GM18520 (cell line): Measurements from ENCODE around the gene CCDC7.
"Not testable (repeated sequence)": the region's sequence is repeated elsewhere in the genome, so short reads cannot be mapped to it uniquely, and the experiment has no call there.

Source experiments
- ATAC-seq: cut with Tn5 transposase; IDR thresholded peaks from one replicate; pipeline ENCODE4 v1.9.1; 2021; ENCODE audit not compliant: unreplicated experiment

Gene CCDC7

DNA sequence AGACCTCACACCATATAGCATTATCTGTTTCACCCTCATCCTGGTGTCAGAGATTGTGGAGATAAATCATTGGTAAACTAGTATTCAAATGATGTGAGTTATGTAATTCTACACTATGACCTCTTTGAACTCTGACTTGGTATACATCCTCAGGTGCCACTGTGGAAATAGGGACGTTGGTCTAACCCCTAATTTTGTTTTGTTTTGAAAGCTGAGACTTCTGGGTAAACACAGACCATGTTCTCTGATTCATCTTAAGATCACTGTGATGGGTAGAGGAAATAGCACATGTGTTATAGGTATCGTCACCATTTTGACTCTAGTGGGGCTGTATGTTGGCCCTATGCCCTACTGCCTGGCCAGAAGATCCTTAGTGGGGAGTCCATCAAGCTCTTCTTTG lies 241.6 kb downstream of the CCDC7 start:
- ATAC-seq, result no peak

DNA sequence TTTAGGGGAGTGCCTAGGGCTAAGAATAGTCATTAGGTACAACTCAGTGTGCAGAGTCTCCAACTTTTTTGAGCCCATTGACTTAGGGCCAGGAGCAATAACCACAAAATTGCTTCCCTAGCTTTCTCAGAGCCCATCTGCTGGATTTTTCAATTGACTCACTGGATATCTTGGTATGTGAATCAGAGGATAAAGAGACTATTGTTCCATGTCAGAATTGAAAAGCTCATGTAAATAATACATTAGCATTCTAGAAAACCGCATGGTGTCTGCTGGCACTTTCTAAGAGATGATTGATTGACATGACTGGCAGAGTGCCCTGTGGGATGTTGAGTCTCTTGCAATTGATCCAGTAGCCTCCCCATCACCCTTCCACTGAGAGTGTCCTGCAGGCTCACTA lies 246.2 kb downstream of the CCDC7 start:
- ATAC-seq, result no peak

DNA sequence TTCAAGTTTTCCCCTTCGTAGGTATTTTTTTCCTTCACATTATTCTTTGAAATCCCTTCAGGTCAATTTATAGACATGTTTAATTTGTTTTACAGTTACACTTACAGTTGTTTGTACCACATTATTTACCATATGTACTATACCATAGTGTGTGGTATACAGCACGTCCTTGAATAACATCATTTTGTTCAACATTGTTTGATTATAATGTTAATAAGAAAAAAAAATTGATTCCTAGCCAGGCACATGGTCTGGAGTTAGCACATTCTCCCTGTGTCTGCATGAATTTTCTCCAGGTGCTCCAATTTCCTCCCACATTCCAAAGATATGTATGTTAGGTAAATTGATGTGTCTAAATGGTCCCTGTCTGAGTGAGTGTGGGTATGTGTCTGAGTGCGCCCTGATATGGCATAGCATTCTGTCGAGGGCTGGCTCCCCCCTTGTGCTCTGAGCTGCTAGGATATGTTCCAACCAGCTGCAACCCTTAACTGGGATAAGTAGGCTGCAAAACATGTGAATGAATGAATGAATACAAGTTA lies 247.6 kb downstream of the CCDC7 start:
- ATAC-seq, result no peak

DNA sequence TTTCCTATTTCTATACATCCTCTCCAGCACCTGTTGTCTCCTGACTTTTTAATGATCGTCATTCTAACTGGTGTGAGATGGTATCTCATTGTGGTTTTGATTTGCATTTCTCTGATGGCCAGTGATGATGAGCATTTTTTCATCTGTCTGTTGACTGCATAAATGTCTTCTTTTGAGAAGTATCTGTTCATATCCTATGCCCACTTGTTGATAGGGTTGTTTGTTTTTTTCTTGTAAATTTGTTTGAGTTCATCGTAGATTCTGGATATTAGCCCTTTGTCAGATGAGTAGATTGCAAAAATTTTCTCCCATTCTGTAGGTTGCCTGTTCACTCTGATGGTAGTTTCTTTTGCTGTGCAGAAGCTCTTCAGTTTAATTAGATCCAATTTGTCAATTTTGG lies 253.7 kb downstream of the CCDC7 start:
- ATAC-seq, result not testable (repeated sequence)

DNA sequence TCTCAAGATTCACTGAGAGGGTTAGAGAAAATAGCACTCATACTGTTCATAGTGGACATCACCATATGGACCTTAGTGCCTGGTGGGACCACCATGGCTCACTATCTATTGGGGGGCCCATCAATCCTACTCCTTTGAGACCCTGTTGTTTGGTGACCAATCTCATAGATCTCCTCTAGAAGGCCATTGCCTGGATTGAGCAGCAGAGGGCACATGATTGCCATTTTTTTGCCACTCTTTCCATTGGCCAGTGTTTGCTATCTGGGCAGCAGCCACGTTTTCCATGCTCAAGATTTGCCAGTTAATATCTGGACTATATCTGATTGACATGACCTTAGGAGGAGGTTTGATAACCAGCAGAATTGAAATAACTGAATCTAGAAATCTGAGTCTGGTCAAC lies 267.6 kb downstream of the CCDC7 start:
- no peak for ATAC-seq

DNA sequence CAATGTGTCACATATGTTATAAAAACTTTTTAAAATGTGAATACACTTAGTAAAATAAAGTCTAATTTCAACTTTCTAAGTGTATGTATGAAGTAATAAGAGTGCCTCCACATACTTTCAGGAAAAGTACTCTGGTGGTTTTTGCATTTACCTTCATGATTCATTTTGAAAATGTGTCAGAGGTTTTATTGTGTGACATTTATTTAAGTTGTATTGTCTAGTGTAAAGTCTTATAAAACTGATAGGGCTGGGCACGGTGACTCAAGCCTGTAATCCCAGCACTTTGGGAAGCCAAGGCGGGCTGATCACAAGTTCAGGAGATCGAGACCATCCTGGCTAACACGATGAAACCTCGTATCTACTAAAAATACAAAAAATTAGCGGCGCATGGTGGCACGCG lies 285.6 kb downstream of the CCDC7 start:
- no peak for ATAC-seq

DNA sequence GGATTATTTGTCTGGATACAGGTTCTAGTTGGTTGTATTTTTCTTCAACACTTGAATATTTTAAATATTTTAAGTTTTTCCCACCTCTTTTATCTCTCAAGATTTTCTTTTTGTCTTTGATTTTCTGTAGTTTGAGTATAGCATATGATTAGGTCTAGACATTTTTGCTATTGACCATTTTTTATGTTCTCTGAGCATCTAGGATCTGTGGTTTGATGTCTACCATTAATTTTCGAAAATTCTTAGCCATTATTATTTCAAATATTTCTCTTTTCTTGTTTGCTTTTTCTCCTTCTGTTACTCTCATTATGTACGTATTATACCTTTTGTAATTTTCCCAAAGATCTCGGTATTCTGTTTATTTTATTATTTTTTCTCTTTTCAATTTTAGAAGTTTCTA lies 293.0 kb downstream of the CCDC7 start:
- ATAC-seq, result no peak

DNA sequence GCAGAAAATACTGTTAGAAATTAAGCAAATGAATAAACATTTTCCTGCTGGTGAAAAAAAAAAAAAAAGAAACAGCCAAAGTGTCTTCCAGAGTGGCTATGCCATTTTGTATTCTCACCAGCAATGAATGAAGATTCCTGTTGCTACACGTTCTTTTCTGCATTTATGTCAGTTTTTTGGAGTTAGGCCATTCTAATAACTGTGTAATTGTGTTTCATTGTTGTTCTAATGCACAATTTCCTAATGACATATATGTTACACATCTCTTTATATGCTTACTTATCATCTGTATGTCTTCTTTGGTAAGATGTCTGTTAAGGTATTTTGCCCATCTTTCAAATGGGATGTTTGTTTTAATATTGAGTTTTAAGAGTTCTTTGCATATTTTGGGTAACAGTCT lies 298.4 kb downstream of the CCDC7 start:
- no peak for ATAC-seq

DNA sequence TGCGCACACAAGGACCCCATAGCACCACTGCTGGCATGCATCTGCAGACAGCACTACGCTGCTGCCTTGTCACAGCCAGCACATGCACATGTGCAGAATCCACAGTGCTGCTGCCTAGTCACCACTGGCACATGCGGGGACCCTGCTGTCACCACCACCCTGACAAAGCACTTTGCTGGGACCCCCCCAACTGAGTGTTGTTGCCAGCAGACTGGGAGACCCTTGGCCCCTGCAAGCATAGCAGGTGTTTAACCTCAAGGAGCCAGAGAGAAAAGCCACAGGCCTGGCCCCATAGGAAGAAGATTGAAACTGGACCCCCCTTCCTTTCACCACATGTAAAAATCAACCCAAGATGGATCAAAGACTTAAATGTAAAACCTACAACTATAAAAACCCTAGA lies 300.9 kb downstream of the CCDC7 start:
- ATAC-seq, result no peak

DNA sequence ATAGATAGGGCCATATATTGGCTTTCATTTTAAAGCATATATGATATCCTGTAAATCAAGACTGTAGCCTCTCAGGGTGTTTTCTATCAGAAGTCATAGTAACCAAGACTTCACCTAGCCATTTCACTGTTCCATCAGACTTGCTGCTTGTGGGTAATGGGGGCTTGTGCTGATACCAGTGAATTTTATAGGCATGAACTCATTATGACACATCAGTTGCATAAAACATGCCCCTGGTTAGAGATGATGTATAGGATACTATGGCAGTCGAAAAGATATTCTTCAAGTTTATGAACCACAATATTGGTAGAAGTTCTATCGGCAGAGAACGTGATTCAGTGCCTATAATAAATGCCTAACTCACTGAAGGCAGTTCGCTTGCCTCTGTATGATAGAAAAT lies 305.6 kb downstream of the CCDC7 start:
- ATAC-seq, result no peak

- not testable (repeated sequence) for ATAC-seq
Observed at GRCh38 chr10:32754900-32755299, 309.0 kb downstream of the CCDC7 start.

DNA sequence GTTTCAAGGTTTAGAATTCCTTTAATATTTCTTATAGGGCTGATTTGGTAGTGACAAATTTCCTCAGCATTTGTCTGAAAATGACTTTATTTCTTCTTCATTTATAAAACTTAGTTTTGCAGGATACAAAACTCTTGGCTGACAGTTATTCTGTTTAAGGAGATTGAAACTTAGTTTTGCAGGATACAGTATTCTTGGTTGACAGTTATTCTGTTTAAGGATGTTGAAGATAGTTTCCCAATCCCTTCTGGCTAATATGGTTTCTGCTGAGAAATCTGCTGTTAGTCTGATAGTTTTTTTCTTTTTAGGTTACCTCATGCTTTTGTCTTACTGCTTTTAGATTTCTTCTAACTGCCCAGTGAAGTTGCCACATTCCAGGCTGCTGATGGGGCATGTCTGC lies 325.3 kb downstream of the CCDC7 start:
- no peak for ATAC-seq

- no peak for ATAC-seq
Observed at GRCh38 chr10:32773105-32773504, 327.2 kb downstream of the CCDC7 start.

DNA sequence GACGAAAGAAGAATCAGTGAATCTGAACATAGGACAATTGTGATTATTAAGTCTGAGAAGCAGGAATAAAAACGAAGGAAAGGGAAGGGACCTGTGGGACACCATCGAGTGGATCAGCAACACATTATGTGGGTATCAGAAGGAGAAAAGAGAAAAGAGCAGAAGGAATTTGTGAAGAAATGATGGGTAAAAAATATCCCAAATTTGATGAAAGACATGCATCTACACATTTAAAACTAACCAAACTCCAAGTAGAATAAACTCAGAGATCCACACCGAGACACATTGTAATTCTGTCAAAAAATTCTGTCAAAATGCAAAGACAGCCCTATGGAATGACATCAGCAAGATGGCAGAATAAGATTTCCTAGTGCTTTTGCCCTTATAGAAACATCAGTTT lies 341.0 kb downstream of the CCDC7 start:
- ATAC-seq, result no peak

- no peak for ATAC-seq
Observed at GRCh38 chr10:32787690-32788284, 341.8 kb downstream of the CCDC7 start.

- no peak for ATAC-seq
Observed at GRCh38 chr10:32788359-32788758, 342.4 kb downstream of the CCDC7 start.

GRCh38 chr10:32790483-32790882 lies 344.5 kb downstream of the CCDC7 start:
- ATAC-seq, result no peak

DNA sequence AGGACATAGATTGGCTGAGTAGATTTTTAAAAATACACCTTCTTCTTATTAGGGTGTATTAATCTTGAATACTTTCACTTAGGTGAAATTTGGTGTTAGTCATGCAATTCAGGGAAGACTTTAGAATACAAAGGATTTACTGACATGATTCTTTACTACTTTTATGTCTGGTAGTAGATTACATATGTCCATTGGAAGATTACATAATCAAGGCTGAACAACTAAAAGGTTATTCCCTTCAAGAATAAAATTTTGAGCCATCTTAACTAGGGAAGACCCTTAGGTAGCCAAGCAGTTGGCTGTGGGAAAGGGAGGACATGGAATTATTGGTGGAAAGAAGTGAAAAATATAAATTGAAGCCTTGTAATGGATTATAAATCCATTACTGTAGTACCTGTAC lies 347.1 kb downstream of the CCDC7 start:
- ATAC-seq, result no peak

DNA sequence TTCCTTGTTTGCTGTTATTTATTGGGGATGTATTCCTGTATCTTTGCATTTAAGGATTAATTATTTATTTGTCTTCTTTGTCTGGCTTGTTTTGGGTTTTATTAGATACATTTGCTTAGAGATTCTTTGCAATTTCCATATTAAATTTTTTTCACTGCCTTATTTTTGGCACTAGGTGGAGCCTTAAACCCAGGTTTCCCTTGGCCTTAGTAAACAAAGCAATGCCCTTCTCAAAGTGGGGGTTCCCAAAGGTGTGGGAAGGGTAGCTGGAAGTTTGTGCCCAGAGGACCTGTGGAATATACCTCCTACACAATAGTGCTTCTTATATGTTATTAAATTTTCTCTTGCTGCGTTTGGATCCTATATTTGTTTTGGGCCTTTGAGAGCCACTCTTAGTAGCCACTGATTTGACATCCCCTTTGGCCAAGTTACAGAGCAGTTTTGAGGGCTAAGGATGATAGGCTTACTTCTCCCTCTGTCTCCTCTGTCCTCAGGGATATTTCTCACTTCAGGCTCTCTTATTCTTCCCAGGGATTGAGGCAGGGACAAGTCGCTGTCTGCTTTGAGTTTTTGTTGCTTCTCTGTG lies 349.8 kb downstream of the CCDC7 start:
- ATAC-seq, result no peak

GRCh38 chr10:32797393-32797792 lies 351.5 kb downstream of the CCDC7 start:
- ATAC-seq, result not testable (repeated sequence)

- ATAC-seq, result no peak
Observed at GRCh38 chr10:32846974-32847373, 401.0 kb downstream of the CCDC7 start.

DNA sequence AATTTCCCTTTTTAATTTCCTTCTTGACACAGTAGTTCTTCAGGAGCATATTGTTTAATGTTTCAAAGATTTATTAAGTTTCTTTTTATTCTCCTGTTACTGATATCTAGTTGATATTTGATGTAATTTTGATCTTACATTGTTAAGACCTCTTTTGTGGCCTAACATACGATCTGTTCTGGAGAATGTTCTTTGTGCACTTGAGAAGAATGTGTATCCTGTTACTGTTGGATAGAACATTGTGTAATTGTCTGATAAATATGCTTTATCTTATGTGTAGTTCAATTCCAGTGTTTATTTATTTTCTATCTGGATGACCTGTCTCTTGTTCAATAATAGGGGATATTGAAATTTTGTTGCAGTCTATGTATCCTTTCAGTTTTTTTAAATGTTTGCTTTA lies 405.4 kb downstream of the CCDC7 start:
- ATAC-seq, result no peak

GRCh38 chr10:32854435-32854834 lies 408.5 kb downstream of the CCDC7 start:
- no peak for ATAC-seq
